HG03039 (cell line): ENCODE data around the gene TMEM232.
"Not testable (repeated sequence)": the region's sequence is repeated elsewhere in the genome, so short reads cannot be mapped to it uniquely, and the experiment has no call there.

ENCODE experiments used
- ATAC-seq: cut with Tn5 transposase; IDR thresholded peaks from one replicate; pipeline ENCODE4 v1.9.1; 2021; ENCODE audit warnings: mild to moderate bottlenecking, moderate library complexity; ENCODE audit not compliant: unreplicated experiment

Gene TMEM232

GRCh38 chr5:110726249-110727024, at the start of gene TMEM232:
TSS of gene TMEM232 (minus strand) at chr5:110726671. CDS start at chr5:110667352, 59,319 bp downstream.
- ATAC-seq, result peak; percentile 100

GRCh38 chr5:110770286-110770685, 43.8 kb upstream of the TMEM232 start:
- no peak for ATAC-seq

GRCh38 chr5:110769000-110769681, 42.7 kb upstream of the TMEM232 start:
- no peak for ATAC-seq

- ATAC-seq, result no peak
Observed at GRCh38 chr5:110768138-110768860, 41.8 kb upstream of the TMEM232 start.

GRCh38 chr5:110760158-110760557, 33.7 kb upstream of the TMEM232 start:
- no peak for ATAC-seq

- ATAC-seq, result no peak
Observed at GRCh38 chr5:110757118-110757729, 30.8 kb upstream of the TMEM232 start.

- no peak for ATAC-seq
Observed at GRCh38 chr5:110754181-110754580, 27.7 kb upstream of the TMEM232 start.

- no peak for ATAC-seq
Observed at GRCh38 chr5:110753600-110753999, 27.1 kb upstream of the TMEM232 start.

GRCh38 chr5:110752953-110753352, 26.5 kb upstream of the TMEM232 start:
- ATAC-seq, result peak; percentile 21

- peak; percentile 98 for ATAC-seq
Observed at GRCh38 chr5:110751902-110752762, 25.7 kb upstream of the TMEM232 start.

- ATAC-seq, result peak; percentile 96
Observed at GRCh38 chr5:110738812-110739651, 12.6 kb upstream of the TMEM232 start, which contains the start of gene SLC25A46. TSS of gene SLC25A46 (plus strand) at chr5:110739007. CDS start at chr5:110739120, 113 bp downstream.

- peak; percentile 60 for ATAC-seq
Observed at GRCh38 chr5:110738503-110738811, 12.0 kb upstream of the TMEM232 start.

- ATAC-seq, result no peak
Observed at GRCh38 chr5:110736753-110737152, 10.3 kb upstream of the TMEM232 start.

- no peak for ATAC-seq
Observed at GRCh38 chr5:110735556-110735955, 9.1 kb upstream of the TMEM232 start.

- no peak for ATAC-seq
Observed at GRCh38 chr5:110734101-110734500, 7.6 kb upstream of the TMEM232 start.

GRCh38 chr5:110731499-110731898, 5.0 kb upstream of the TMEM232 start:
- not testable (repeated sequence) for ATAC-seq

GRCh38 chr5:110727025-110727314, 499 bp upstream of the TMEM232 start:
- peak; percentile 43 for ATAC-seq

GRCh38 chr5:110718311-110718710, 8.2 kb downstream of the TMEM232 start:
- ATAC-seq, result no peak
